K562 (cell line): ENCODE data around the gene SGPL1. TPM values are rescaled to one million over a fixed set of nuclear protein-coding genes. Genes with fewer than 3 reads are reported as not detected.

Source experiments
- ATAC-seq: fragments of 200-7000 bp; cut with Tn5 transposase; 3 replicates; pipeline ENCODE4 v1.9.1; 2020; ENCODE audit warnings: moderate library complexity
- BruUV-seq: library from RNA; stranded (reverse); fragments of 400-500 nt; replicated peaks from 2 replicates; lab custom pipeline; 2021; lab: Mats Ljungman, UMichigan
- CTCF ChIA-PET: fragments of 300-600 bp; formaldehyde crosslinking; extraction: SDS; loops from one replicate; lab custom pipeline; 2021; ENCODE audit warnings: low intra/inter-chr PET ratio; lab: Yijun Ruan, JAX
- POLR2A ChIA-PET: fragments of 300-600, 350-650 bp; sonication (Branson Sonifier 250); formaldehyde crosslinking; extraction: SDS; loops from one replicate; lab custom pipeline; 2021; ENCODE audit warnings: antibody characterized with exemption, inconsistent platforms; lab: Yijun Ruan, JAX
- DNase-seq, 4 experiments: peaks; one replicate each; pipeline versions ENCODE4 v3.0.0 to v3.0.0-alpha.2; 2011 to 2018; ENCODE audit warnings: low spot score in 3 of 4, mixed read lengths in 3 of 4; ENCODE audit errors: extremely low read depth in 1 of 4
- FAIRE-seq: peaks from 2 replicates; lab custom pipeline; 2011; peaks lifted over from hg19 to GRCh38; lab: Jason Lieb, UNC
- H2AFZ ChIP-seq: 2 replicates; pipeline ENCODE4 v1.6.0; 2011; ENCODE audit warnings: low read depth, low read length, control low read depth, inconsistent platforms
- H3K27ac ChIP-seq: fragments of 200-600 bp; 3 replicates; pipeline ENCODE4 v1.8.0; 2011; ENCODE audit warnings: low read depth, mild to moderate bottlenecking, control low read depth, inconsistent platforms, low read length, moderate library complexity, mixed read lengths; ENCODE audit errors: extremely low read depth
- H3K27me3 ChIP-seq, 2 experiments: fragments of 300-600 bp in 1 of 2; 2 replicates in 1 of 2; 3 replicates in 1 of 2; pipeline versions ENCODE4 v1.6.0 to v1.8.0; 2011; ENCODE audit warnings: inconsistent platforms in 2 of 2, low read length in 2 of 2, mild to moderate bottlenecking in 1 of 2, mixed read lengths in 1 of 2, moderate library complexity in 1 of 2; ENCODE audit not compliant: control insufficient read depth in 2 of 2, insufficient read depth in 2 of 2
- H3K36me3 ChIP-seq: fragments of 300-600 bp; 3 replicates; pipeline ENCODE4 v1.8.0; 2011; ENCODE audit warnings: mild to moderate bottlenecking, low read length, inconsistent platforms; ENCODE audit not compliant: control insufficient read depth, insufficient read depth
- H3K4me1 ChIP-seq, 2 experiments: fragments of 200-600 bp in 1 of 2; replicated peaks in 1 of 2; 2 replicates in 1 of 2; 3 replicates in 1 of 2; pipeline versions ENCODE4 v1.5.1 to v1.8.0; 2011; ENCODE audit warnings: inconsistent platforms in 2 of 2, low read length in 2 of 2, mild to moderate bottlenecking in 1 of 2, mixed read lengths in 1 of 2, moderate library complexity in 1 of 2; ENCODE audit not compliant: control insufficient read depth in 2 of 2, insufficient read depth in 2 of 2
- H3K4me2 ChIP-seq: 2 replicates; pipeline ENCODE4 v1.6.1; 2011; ENCODE audit warnings: low read length, control low read depth, inconsistent platforms, mixed read lengths; ENCODE audit not compliant: insufficient read depth
- H3K4me3 ChIP-seq: fragments of 200-600 bp; sonication (generic), shearing (Covaris generic); 2 replicates; pipeline ENCODE4 v1.5.1; 2016; ENCODE audit warnings: control low read depth, inconsistent platforms
- H3K79me2 ChIP-seq: fragments of 200-600 bp; 3 replicates; pipeline ENCODE4 v1.8.0; 2011; ENCODE audit warnings: low read length, inconsistent platforms; ENCODE audit not compliant: control insufficient read depth, insufficient read depth
- H3K9ac ChIP-seq, 2 experiments: 2 replicates each; pipeline versions ENCODE4 v1.6.0 to v1.6.1; 2011; ENCODE audit warnings: low read depth in 2 of 2, low read length in 2 of 2, control low read depth in 1 of 2, inconsistent platforms in 1 of 2, mild to moderate bottlenecking in 1 of 2, mixed read lengths in 1 of 2; ENCODE audit not compliant: insufficient read depth in 1 of 2
- H3K9me1 ChIP-seq: one replicate; pipeline ENCODE4 v1.6.0; 2011; ENCODE audit warnings: inconsistent platforms, mild to moderate bottlenecking, low read length, moderate library complexity; ENCODE audit not compliant: control insufficient read depth, insufficient read depth
- H3K9me3 ChIP-seq: replicated peaks from 2 replicates; pipeline ENCODE4 v1.5.1; 2011; ENCODE audit warnings: low read depth, low read length, inconsistent platforms; ENCODE audit not compliant: control insufficient read depth, insufficient read depth
- H4K20me1 ChIP-seq: replicated peaks from 2 replicates; pipeline ENCODE4 v1.6.1; 2011; ENCODE audit warnings: low read length, inconsistent platforms, mixed read lengths; ENCODE audit not compliant: control insufficient read depth, insufficient read depth
- ATF7 ChIP-seq: fragments of 450-650 bp; IDR thresholded peaks from 2 replicates; pipeline ENCODE4 v1.7.1; 2014; ENCODE audit warnings: mild to moderate bottlenecking, moderate library complexity
- CC2D1A ChIP-seq: fragments of 450-650 bp; IDR thresholded peaks from 2 replicates; pipeline ENCODE4 v1.6.1; 2017; ENCODE audit warnings: mild to moderate bottlenecking
- CREM ChIP-seq: IDR thresholded peaks from 2 replicates; pipeline ENCODE4 v1.6.1; 2014; ENCODE audit warnings: antibody characterized with exemption, low read depth
- FOXA3 ChIP-seq, 2 experiments: fragments of 450-650 bp in 1 of 2; sonication (generic) in 1 of 2; formaldehyde crosslinking; IDR thresholded peaks in 1 of 2; conservative IDR thresholded peaks in 1 of 2; 2 replicates each; pipeline versions ENCODE4 v1.4.0 to v1.8.0; 2020 to 2022; ENCODE audit warnings: mild to moderate bottlenecking in 2 of 2, missing genetic modification reagents in 1 of 2
- FOXP1 ChIP-seq: sonication (generic); formaldehyde crosslinking; IDR thresholded peaks from 2 replicates; pipeline ENCODE4 v1.8.0; 2022; ENCODE audit warnings: mild to moderate bottlenecking, missing genetic modification reagents
- ILF3 ChIP-seq: fragments of 450-650 bp; IDR thresholded peaks from 2 replicates; pipeline ENCODE4 v1.6.1; 2018; ENCODE audit warnings: antibody characterized with exemption, mild to moderate bottlenecking, moderate library complexity, borderline replicate concordance
- KDM5B ChIP-seq: fragments of 200-600 bp; sonication (generic); IDR thresholded peaks from 2 replicates; pipeline ENCODE4 v1.6.1; 2012; ENCODE audit warnings: low read depth, mild to moderate bottlenecking, moderate library complexity, low read length, control low read depth, inconsistent platforms; ENCODE audit not compliant: insufficient replicate concordance
- MITF ChIP-seq: IDR thresholded peaks from 2 replicates; pipeline ENCODE4 v1.6.1; 2014; ENCODE audit warnings: antibody characterized with exemption
- NR2C2 ChIP-seq, 2 experiments: fragments of 200-800 bp in 1 of 2; sonication (Bioruptor generic) in 1 of 2; sonication (generic) in 1 of 2; formaldehyde crosslinking in 1 of 2; IDR thresholded peaks; 2 replicates each; pipeline versions ENCODE4 v1.6.1 to v1.8.0; 2016 to 2022; ENCODE audit warnings: mild to moderate bottlenecking in 1 of 2, missing compliant biosample characterization in 1 of 2, missing genetic modification characterization in 1 of 2, missing genetic modification reagents in 1 of 2
- RFX7 ChIP-seq: fragments of 250-450 bp; sonication (Bioruptor Pico); IDR thresholded peaks from 2 replicates; pipeline ENCODE4 v1.5.1; 2021; ENCODE audit warnings: mild to moderate bottlenecking
- RREB1 ChIP-seq: fragments of 250-450 bp; sonication (Bioruptor Pico); IDR thresholded peaks from 2 replicates; pipeline ENCODE4 v1.4.0; 2020
- STAT5A ChIP-seq: IDR thresholded peaks from 2 replicates; pipeline ENCODE4 v1.6.1; 2012; ENCODE audit warnings: low read length, inconsistent platforms, borderline replicate concordance
- TOE1 ChIP-seq, 2 experiments: fragments of 450-650 bp in 1 of 2; sonication (generic) in 1 of 2; formaldehyde crosslinking in 1 of 2; IDR thresholded peaks; 2 replicates each; pipeline versions ENCODE4 v1.7.1 to v1.8.0; 2016 to 2022; ENCODE audit warnings: borderline replicate concordance in 2 of 2, mild to moderate bottlenecking in 2 of 2, antibody characterized with exemption in 1 of 2, inconsistent platforms in 1 of 2, low read depth in 1 of 2, missing genetic modification reagents in 1 of 2, moderate library complexity in 1 of 2
- ZNF121 ChIP-seq: sonication (generic); formaldehyde crosslinking; conservative IDR thresholded peaks from 2 replicates; pipeline ENCODE4 v1.8.0; 2022; ENCODE audit warnings: missing genetic modification reagents
- ZNF232 ChIP-seq: sonication (generic); formaldehyde crosslinking; IDR thresholded peaks from 2 replicates; pipeline ENCODE4 v1.8.0; 2022; ENCODE audit warnings: mild to moderate bottlenecking, missing genetic modification reagents
- WGBS: fragments of 100-300 bp; shearing (Covaris generic); methylation state at CpG from one replicate; pipeline ENCODE4 v1.1.6; 2016; ENCODE audit warnings: low coverage, mixed read lengths; ENCODE audit not compliant: insufficient coverage; ENCODE audit errors: missing lambda C conversion rate; 5-methylcytosine and 5-hydroxymethylcytosine counted together
- in situ Hi-C: fragments of 300-500 bp; cut with MboI; formaldehyde crosslinking; loops from 4 replicates; pipeline ENCODE4 v1.15.0; 2018; ENCODE audit warnings: inconsistent platforms, mixed read lengths
- intact Hi-C: fragments of 100-400 bp; cut with micrococcal nuclease; formaldehyde crosslinking; loops from 2 replicates; pipeline ENCODE4 v1.14.2; 2022
- polyA plus RNA-seq, 8 experiments: library from polyadenylated mRNA; depleted of rRNA in 4 of 8; stranded (reverse) in 5 of 8; unstranded in 3 of 8; fragments of >200 nt; fragmentation: Nextera tagmentation in 2 of 8; fragmentation: Illumina TruSeq in 1 of 8; extraction: Ambion mirVana in 2 of 8; extraction: Trizol in 1 of 8; gene quantifications; 2 replicates each; pipeline versions ENCODE4 v1.2.1 to v1.2.3, GENCODE V29; 2011 to 2014; ENCODE audit warnings: inconsistent platforms in 1 of 8, missing spikeins in 1 of 8
- total RNA-seq, 7 experiments: library from RNA; depleted of rRNA in 6 of 7; stranded (reverse); fragments of >200 nt in 6 of 7; fragmentation: Illumina TruSeq in 2 of 7; extraction: Trizol in 2 of 7; gene quantifications; 2 replicates each; pipeline versions ENCODE4 v1.2.1 to v1.2.3, GENCODE V29; 2011 to 2021; ENCODE audit warnings: low replicate concordance in 1 of 7

SGPL1 gene
- total and polyA plus RNA-seq, 9 of the 15 experiments (the other 6 are each of a cell fraction or from before 2014, with no cell fraction given) = 6.0 to 18.0 (median 8.7) TPM

DNA sequence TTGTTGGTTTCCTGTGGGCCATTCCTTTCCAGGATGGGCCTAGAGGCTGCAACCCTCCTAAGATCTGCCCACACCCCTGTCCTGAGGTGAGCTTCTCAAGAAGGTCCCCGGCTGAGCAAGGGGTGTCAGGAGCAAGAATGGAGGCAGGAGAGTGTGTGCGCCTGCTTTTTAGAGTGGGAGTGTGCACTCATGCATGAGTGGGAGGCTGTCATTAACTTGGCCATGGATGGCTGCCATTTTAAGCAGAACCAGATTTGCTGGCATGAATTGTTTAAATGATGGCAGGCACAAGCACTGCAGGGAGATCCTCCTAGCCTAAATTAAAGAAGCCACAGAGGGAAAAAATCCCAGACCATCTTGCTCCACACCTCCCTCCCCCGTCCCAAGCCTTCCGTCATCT lies 2.9 kb upstream of the SGPL1 start:
- no peaks in the 10 kb centered on the region for H3K9me3 ChIP-seq
- POLR2A ChIA-PET = interaction anchor here (0.6 to 1.7 kb wide), 6 partner anchors 10 to 292 kb away, joined by 3 to 4 read pairs (median 3); no protein-coding TSS in a partner anchor
- H3K4me2 ChIP-seq = no peak overlapping the region
- H4K20me1 ChIP-seq = 0 out of 2 replicates have a peak, but pooled peaks cover 3% of the 10 kb centered on the region
- WGBS = 55% methylated on average over 4 of the region's 4 CpGs
- in situ Hi-C loops = loop anchor here (10.0 kb wide), 1 partner anchor 72 kb away; the partner anchor contains the start of gene PCBD1
- H3K79me2 ChIP-seq = 0 out of 3 replicates have a peak, but pooled peaks cover 2% of the 10 kb centered on the region
- peaks cover 0 to 3% of the 10 kb centered on the region in 2 experiments; a peak in 2 of 5 replicates for H3K27me3 ChIP-seq
- BruUV-seq = no TSS peak
- ATAC-seq (no peak), FAIRE-seq (no peak), DNase-seq (no peak)
- no peak overlapping the region for H3K4me3 ChIP-seq
- no peaks in the 10 kb centered on the region for H3K9me1 ChIP-seq
- H3K27ac ChIP-seq = no peak overlapping the region
- peaks cover 22 to 25% of the 10 kb centered on the region in 2 experiments for H3K4me1 ChIP-seq
- no peak overlapping the region for H2AFZ ChIP-seq
- no peaks in the 10 kb centered on the region for H3K36me3 ChIP-seq
- CTCF ChIA-PET = no interaction called here
- intact Hi-C loops = no loop called here
- no peak overlapping the region for H3K9ac ChIP-seq
- TF ChIP-seq RREB1 = no peak
- TF ChIP-seq MITF = no peak
- no peak for TF ChIP-seq ZNF232 (CRISPR knock-in tag)
- TF ChIP-seq ZNF121 = no peak
- TF ChIP-seq CC2D1A = no peak
- TF ChIP-seq ATF7 = no peak
- TF ChIP-seq NR2C2 (CRISPR knock-in tag; IDR thresholded peaks at IDR 0.05) = no peak
- no peak for TF ChIP-seq NR2C2 (tag; IDR thresholded peaks at IDR 0.05)
- TF ChIP-seq ILF3 = no peak
- TF ChIP-seq FOXP1 (CRISPR knock-in tag) = no peak
- no peak for TF ChIP-seq TOE1 (IDR thresholded peaks at IDR 0.05; ENCODE audit: borderline replicate concordance)
- no peak for TF ChIP-seq TOE1 (CRISPR knock-in tag; IDR thresholded peaks at IDR 0.05; ENCODE audit: borderline replicate concordance, low read depth)
- TF ChIP-seq FOXA3 (CRISPR knock-in tag; conservative IDR thresholded peaks at IDR 0.05 in 1 of 2, IDR thresholded peaks at IDR 0.05 in 1 of 2) = no peak
- TF ChIP-seq KDM5B = no peak
- TF ChIP-seq RFX7 (CRISPR knock-in tag) = no peak
- no peak for TF ChIP-seq STAT5A
- TF ChIP-seq CREM = no peak
